HCT116 (cell line): Measurements from ENCODE around the gene GSTA4. TPM values are rescaled to one million over a fixed set of nuclear protein-coding genes. Genes with fewer than 3 reads are reported as not detected.

Experiments
- ATAC-seq: fragments of 200-7000 bp; cut with Tn5 transposase; 2 replicates; pipeline ENCODE4 v1.9.1; 2020; ENCODE audit warnings: mild to moderate bottlenecking, moderate library complexity
- BruUV-seq: library from RNA; stranded (reverse); fragments of 400-500 nt; replicated peaks from 2 replicates; lab custom pipeline; 2021; lab: Mats Ljungman, UMichigan
- CTCF ChIA-PET: fragments of 300-600 bp; sonication (Branson Sonifier 250); formaldehyde crosslinking; loops from one replicate; lab custom pipeline; 2021; ENCODE audit warnings: antibody characterized with exemption; lab: Charles Lee
- POLR2A ChIA-PET: fragments of 300-600, 350-600 bp; sonication (Branson Sonifier 250); formaldehyde crosslinking; loops from one replicate; lab custom pipeline; 2021; ENCODE audit warnings: antibody characterized with exemption; lab: Charles Lee
- RAD21 ChIA-PET, 2 experiments: fragments of 300-600 bp; sonication (Branson Sonifier 250); formaldehyde crosslinking; loops; one replicate each; lab custom pipeline; 2023; ENCODE audit warnings: low total read pairs in 2 of 2; ENCODE audit not compliant: uncharacterized antibody in 2 of 2, unreplicated experiment in 2 of 2, low non-redundant PET in 1 of 2; lab: Charles Lee
- DNase-seq: peaks from one replicate; pipeline ENCODE4 v3.0.0-alpha.2; 2010; ENCODE audit warnings: low read depth, low spot score
- H2AFZ ChIP-seq: fragments of 200-600 bp; shearing (Covaris generic), sonication (generic); 2 replicates; pipeline ENCODE4 v1.6.1; 2017; ENCODE audit warnings: low read depth, mixed run types, mixed read lengths, antibody characterized with exemption, low read length; ENCODE audit not compliant: poor library complexity, severe bottlenecking
- H3K27ac ChIP-seq: 2 replicates; pipeline ENCODE4 v1.5.1; 2012; ENCODE audit warnings: low read depth, low read length
- H3K27me3 ChIP-seq: fragments of 200-600 bp; sonication (generic); 2 replicates; pipeline ENCODE4 v1.6.1; 2016; ENCODE audit warnings: mixed run types, low read length, mixed read lengths; ENCODE audit not compliant: insufficient read depth
- H3K36me3 ChIP-seq, 2 experiments: fragments of 200-500 bp in 1 of 2; fragments of 200-600 bp in 1 of 2; sonication (Bioruptor generic) in 1 of 2; sonication (generic) in 1 of 2; 2 replicates each; pipeline versions ENCODE4 v1.5.1 to v1.6.1; 2014 to 2016; ENCODE audit warnings: low read length in 2 of 2, inconsistent platforms in 1 of 2, mixed read lengths in 1 of 2, mixed run types in 1 of 2; ENCODE audit not compliant: insufficient read depth in 2 of 2, control insufficient read depth in 1 of 2
- H3K4me1 ChIP-seq, 2 experiments: fragments of 200-600 bp in 1 of 2; sonication (generic) in 1 of 2; 2 replicates each; pipeline versions ENCODE4 v1.5.1 to v1.6.1; 2012 to 2017; ENCODE audit warnings: low read length in 2 of 2, inconsistent platforms in 1 of 2, mild to moderate bottlenecking in 1 of 2, mixed read lengths in 1 of 2, mixed run types in 1 of 2, moderate library complexity in 1 of 2; ENCODE audit not compliant: insufficient read depth in 2 of 2, control insufficient read depth in 1 of 2
- H3K4me2 ChIP-seq: fragments of 200-600 bp; sonication (generic); 2 replicates; pipeline ENCODE4 v1.6.1; 2017; ENCODE audit warnings: mixed run types, low read length, mixed read lengths
- H3K4me3 ChIP-seq, 2 experiments: fragments of 200-600 bp in 1 of 2; sonication (generic) in 1 of 2; replicated peaks in 1 of 2; 2 replicates each; pipeline ENCODE4 v1.5.1; 2011 to 2016; ENCODE audit warnings: low read length in 2 of 2, control low read depth in 1 of 2, low read depth in 1 of 2, mild to moderate bottlenecking in 1 of 2, mixed read lengths in 1 of 2, mixed run types in 1 of 2
- H3K79me2 ChIP-seq: fragments of 200-600 bp; sonication (generic); 2 replicates; pipeline ENCODE4 v1.6.1; 2017; ENCODE audit warnings: mild to moderate bottlenecking, mixed run types, low read length, moderate library complexity, mixed read lengths; ENCODE audit not compliant: insufficient read depth
- H3K9ac ChIP-seq: fragments of 200-600 bp; sonication (generic); 2 replicates; pipeline ENCODE4 v1.6.1; 2016; ENCODE audit warnings: low read length, mixed read lengths
- H3K9me2 ChIP-seq: fragments of 200-600 bp; sonication (generic), shearing (Covaris generic); 2 replicates; pipeline ENCODE4 v1.6.1; 2017; ENCODE audit warnings: mixed run types, mild to moderate bottlenecking, moderate library complexity; ENCODE audit not compliant: insufficient read depth
- H3K9me3 ChIP-seq, 2 experiments: fragments of 200-500 bp in 1 of 2; fragments of 200-600 bp in 1 of 2; sonication (Bioruptor generic) in 1 of 2; sonication (generic) in 1 of 2; 2 replicates each; pipeline ENCODE4 v1.6.1; 2014 to 2017; ENCODE audit warnings: low read length in 2 of 2, mixed read lengths in 2 of 2, inconsistent platforms in 1 of 2, low read depth in 1 of 2, mild to moderate bottlenecking in 1 of 2, mixed run types in 1 of 2, moderate library complexity in 1 of 2; ENCODE audit not compliant: control insufficient read depth in 1 of 2, insufficient read depth in 1 of 2
- H4K20me1 ChIP-seq: fragments of 200-600 bp; sonication (generic), shearing (Covaris generic); 2 replicates; pipeline ENCODE4 v1.6.1; 2017; ENCODE audit warnings: mixed run types, mild to moderate bottlenecking, moderate library complexity; ENCODE audit not compliant: insufficient read depth
- ELF1 ChIP-seq: IDR thresholded peaks from 2 replicates; pipeline ENCODE4 v1.6.1; 2012; ENCODE audit warnings: low read depth, borderline replicate concordance
- FOSL1 ChIP-seq: IDR thresholded peaks from 2 replicates; pipeline ENCODE4 v1.6.1; 2012; ENCODE audit warnings: low read depth
- POLR2A ChIP-seq: IDR thresholded peaks from 2 replicates; pipeline ENCODE4 v1.7.0; 2011; ENCODE audit warnings: borderline replicate concordance; ENCODE audit not compliant: insufficient read depth, insufficient read length; ENCODE audit errors: extremely low read depth
- RAD21 ChIP-seq: IDR thresholded peaks from 2 replicates; pipeline ENCODE4 v1.6.1; 2012; ENCODE audit warnings: low read depth, mild to moderate bottlenecking
- SIN3A ChIP-seq: IDR thresholded peaks from 2 replicates; pipeline ENCODE4 v1.6.1; 2012; ENCODE audit warnings: low read depth
- SRF ChIP-seq: IDR thresholded peaks from 2 replicates; pipeline ENCODE4 v1.6.1; 2012; ENCODE audit warnings: low read depth
- ZBTB33 ChIP-seq: IDR thresholded peaks from 2 replicates; pipeline ENCODE4 v1.6.1; 2011; ENCODE audit warnings: mild to moderate bottlenecking, low read length, moderate library complexity; ENCODE audit not compliant: insufficient replicate concordance; ENCODE audit errors: extremely low read depth
- ZNF274 ChIP-seq: fragments of 200-500 bp; sonication (Bioruptor generic); IDR thresholded peaks from 2 replicates; pipeline ENCODE4 v1.6.1; 2014; ENCODE audit warnings: mild to moderate bottlenecking, low read depth, low read length, inconsistent platforms
- intact Hi-C: fragments of 100-400 bp; cut with micrococcal nuclease; formaldehyde crosslinking; loops from 2 replicates; pipeline ENCODE4 v1.10.0; 2022
- total RNA-seq: library from RNA; stranded (reverse); gene quantifications from one replicate; pipeline ENCODE4 v1.2.1, GENCODE V29; 2021; ENCODE audit not compliant: unreplicated experiment
- TF ChIP-seq, protein P1 (sequence below): IDR thresholded peaks from 2 replicates; pipeline ENCODE4 v1.6.1; 2012
- TF ChIP-seq, protein P2 (sequence below): IDR thresholded peaks from 2 replicates; pipeline ENCODE4 v1.6.1; 2012; ENCODE audit warnings: low read depth
- TF ChIP-seq, protein P3 (sequence below), 3 experiments: fragments of 200-600 bp in 1 of 3; sonication (generic) in 1 of 3; IDR thresholded peaks in 2 of 3; conservative IDR thresholded peaks in 1 of 3; 2 replicates each; pipeline ENCODE4 v1.5.1; 2012 to 2017; ENCODE audit warnings: low read depth in 2 of 3, low read length in 2 of 3, antibody characterized with exemption in 1 of 3, borderline replicate concordance in 1 of 3, control low read depth in 1 of 3, mild to moderate bottlenecking in 1 of 3, mixed read lengths in 1 of 3, mixed run types in 1 of 3, moderate library complexity in 1 of 3; ENCODE audit not compliant: insufficient read depth in 1 of 3
- TF ChIP-seq, protein P4 (sequence below): IDR thresholded peaks from 2 replicates; pipeline ENCODE4 v1.6.1; 2012

Gene GSTA4
- total RNA-seq, 1 experiment from 2014 or later: 2.2 TPM

DNA sequence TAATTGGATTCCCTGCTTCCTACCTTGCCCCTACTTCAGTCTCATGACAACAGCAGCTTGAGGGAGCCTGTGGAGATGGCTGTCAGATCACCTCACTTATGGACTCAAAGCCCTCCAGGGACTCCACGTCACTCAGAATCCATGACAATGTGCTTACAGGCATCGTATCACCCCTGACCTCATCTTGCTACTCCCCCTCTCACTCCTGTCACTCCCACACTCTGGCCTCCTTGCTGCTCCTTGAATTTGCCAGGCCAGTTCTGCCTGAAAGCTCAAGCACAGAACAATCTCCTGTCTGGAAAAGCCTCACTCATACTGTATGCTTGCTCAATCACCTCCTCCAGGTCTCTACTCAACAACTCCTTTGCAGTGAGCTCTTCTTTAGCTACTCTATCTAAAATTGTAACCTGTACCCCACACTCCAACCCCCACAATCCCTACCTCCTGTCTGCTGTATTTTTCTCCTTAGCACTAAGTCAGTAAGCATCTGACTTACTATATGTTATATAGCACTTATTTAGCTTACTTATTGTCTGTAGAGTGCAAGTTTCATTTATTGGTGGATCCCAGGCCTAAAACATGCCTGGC, 10.7 kb upstream of the GSTA4 start:
- ChIA-PET CTCF (interaction anchor here (1.7 kb wide), 1 partner anchor 11 kb away, joined by 5 read pairs; the partner anchor contains the start of gene GSTA4), POLR2A (no interaction called here), RAD21 (no interaction called here)
- no peaks in the 10 kb centered on the region for H3K4me1 ChIP-seq
- no peak overlapping the region for H3K4me2 ChIP-seq
- no peak overlapping the region for H3K9ac ChIP-seq
- H2AFZ ChIP-seq: no peak overlapping the region
- intact Hi-C loops: no loop called here
- no peaks in the 10 kb centered on the region for H4K20me1 ChIP-seq
- H3K9me3 ChIP-seq: no peaks in the 10 kb centered on the region
- H3K27ac ChIP-seq: no peak overlapping the region
- BruUV-seq: no TSS peak
- H3K79me2 ChIP-seq: no peaks in the 10 kb centered on the region
- 0 out of 4 replicates have a peak, but pooled peaks cover 0 to under 1% of the 10 kb centered on the region in 2 experiments for H3K36me3 ChIP-seq
- no peaks in the 10 kb centered on the region for H3K9me2 ChIP-seq
- no peak for DNase-seq
- ATAC-seq: no peak
- no peak overlapping the region for H3K4me3 ChIP-seq
- TF ChIP-seq, protein P1, sequence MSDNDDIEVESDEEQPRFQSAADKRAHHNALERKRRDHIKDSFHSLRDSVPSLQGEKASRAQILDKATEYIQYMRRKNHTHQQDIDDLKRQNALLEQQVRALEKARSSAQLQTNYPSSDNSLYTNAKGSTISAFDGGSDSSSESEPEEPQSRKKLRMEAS: no peak
- TF ChIP-seq, protein P2, sequence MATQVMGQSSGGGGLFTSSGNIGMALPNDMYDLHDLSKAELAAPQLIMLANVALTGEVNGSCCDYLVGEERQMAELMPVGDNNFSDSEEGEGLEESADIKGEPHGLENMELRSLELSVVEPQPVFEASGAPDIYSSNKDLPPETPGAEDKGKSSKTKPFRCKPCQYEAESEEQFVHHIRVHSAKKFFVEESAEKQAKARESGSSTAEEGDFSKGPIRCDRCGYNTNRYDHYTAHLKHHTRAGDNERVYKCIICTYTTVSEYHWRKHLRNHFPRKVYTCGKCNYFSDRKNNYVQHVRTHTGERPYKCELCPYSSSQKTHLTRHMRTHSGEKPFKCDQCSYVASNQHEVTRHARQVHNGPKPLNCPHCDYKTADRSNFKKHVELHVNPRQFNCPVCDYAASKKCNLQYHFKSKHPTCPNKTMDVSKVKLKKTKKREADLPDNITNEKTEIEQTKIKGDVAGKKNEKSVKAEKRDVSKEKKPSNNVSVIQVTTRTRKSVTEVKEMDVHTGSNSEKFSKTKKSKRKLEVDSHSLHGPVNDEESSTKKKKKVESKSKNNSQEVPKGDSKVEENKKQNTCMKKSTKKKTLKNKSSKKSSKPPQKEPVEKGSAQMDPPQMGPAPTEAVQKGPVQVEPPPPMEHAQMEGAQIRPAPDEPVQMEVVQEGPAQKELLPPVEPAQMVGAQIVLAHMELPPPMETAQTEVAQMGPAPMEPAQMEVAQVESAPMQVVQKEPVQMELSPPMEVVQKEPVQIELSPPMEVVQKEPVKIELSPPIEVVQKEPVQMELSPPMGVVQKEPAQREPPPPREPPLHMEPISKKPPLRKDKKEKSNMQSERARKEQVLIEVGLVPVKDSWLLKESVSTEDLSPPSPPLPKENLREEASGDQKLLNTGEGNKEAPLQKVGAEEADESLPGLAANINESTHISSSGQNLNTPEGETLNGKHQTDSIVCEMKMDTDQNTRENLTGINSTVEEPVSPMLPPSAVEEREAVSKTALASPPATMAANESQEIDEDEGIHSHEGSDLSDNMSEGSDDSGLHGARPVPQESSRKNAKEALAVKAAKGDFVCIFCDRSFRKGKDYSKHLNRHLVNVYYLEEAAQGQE: no peak
- TF ChIP-seq SRF (no peak), ZNF274 (no peak), SIN3A (no peak), RAD21 (no peak), POLR2A (no peak), FOSL1 (no peak), ZBTB33 (no peak), ELF1 (no peak)
- TF ChIP-seq, protein P3, sequence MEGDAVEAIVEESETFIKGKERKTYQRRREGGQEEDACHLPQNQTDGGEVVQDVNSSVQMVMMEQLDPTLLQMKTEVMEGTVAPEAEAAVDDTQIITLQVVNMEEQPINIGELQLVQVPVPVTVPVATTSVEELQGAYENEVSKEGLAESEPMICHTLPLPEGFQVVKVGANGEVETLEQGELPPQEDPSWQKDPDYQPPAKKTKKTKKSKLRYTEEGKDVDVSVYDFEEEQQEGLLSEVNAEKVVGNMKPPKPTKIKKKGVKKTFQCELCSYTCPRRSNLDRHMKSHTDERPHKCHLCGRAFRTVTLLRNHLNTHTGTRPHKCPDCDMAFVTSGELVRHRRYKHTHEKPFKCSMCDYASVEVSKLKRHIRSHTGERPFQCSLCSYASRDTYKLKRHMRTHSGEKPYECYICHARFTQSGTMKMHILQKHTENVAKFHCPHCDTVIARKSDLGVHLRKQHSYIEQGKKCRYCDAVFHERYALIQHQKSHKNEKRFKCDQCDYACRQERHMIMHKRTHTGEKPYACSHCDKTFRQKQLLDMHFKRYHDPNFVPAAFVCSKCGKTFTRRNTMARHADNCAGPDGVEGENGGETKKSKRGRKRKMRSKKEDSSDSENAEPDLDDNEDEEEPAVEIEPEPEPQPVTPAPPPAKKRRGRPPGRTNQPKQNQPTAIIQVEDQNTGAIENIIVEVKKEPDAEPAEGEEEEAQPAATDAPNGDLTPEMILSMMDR (IDR thresholded peaks at IDR 0.05 in 2 of 3, conservative IDR thresholded peaks at IDR 0.05 in 1 of 3; ENCODE audit: borderline replicate concordance in 1 of 3, insufficient read depth in 1 of 3, low read depth in 2 of 3, low read length in 2 of 3): no peak
- TF ChIP-seq, protein P4, sequence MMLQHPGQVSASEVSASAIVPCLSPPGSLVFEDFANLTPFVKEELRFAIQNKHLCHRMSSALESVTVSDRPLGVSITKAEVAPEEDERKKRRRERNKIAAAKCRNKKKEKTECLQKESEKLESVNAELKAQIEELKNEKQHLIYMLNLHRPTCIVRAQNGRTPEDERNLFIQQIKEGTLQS: no peak
- H3K27me3 ChIP-seq: no peaks in the 10 kb centered on the region
